ENCODE results near the gene KIF1A.
"Not testable (repeated sequence)": the region's sequence is repeated elsewhere in the genome, so short reads cannot be mapped to it uniquely, and the experiment has no call there.

Gene KIF1A

GRCh38 chr2:240846309-240846708 is 26.3 kb upstream of the KIF1A start:
- not testable (repeated sequence) for DNase-seq

DNA sequence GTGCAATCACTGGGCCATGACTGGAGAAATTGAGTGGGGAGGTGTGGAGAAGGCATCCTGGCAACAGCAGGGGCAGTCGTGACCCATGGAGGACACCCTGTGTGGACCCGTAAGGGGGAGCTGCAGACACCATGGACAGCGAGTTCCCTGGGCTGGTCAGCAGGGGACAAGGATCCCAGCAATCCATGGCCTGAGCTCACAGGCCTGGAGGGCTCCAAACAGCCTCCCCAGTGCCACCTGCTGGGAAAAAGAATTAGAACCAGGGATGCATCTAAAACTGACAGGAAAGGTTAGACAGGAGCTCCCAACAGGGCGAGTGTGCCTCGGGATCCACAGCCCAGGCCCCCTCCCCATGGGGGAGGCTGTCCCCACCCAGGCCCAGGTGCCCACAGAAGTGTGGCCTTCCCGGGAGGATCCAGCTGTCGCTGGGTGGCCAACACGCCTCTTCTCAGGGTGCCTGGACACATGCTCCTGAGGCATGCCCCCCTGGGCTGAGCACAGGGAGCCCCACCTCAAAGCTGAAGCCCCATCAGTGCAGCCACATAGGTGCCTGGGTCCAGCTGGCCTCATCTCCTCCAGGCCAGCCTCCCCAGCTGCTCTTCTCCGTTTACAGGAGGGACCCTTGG is 20.5 kb upstream of the KIF1A start:
- no peak for DNase-seq

DNA sequence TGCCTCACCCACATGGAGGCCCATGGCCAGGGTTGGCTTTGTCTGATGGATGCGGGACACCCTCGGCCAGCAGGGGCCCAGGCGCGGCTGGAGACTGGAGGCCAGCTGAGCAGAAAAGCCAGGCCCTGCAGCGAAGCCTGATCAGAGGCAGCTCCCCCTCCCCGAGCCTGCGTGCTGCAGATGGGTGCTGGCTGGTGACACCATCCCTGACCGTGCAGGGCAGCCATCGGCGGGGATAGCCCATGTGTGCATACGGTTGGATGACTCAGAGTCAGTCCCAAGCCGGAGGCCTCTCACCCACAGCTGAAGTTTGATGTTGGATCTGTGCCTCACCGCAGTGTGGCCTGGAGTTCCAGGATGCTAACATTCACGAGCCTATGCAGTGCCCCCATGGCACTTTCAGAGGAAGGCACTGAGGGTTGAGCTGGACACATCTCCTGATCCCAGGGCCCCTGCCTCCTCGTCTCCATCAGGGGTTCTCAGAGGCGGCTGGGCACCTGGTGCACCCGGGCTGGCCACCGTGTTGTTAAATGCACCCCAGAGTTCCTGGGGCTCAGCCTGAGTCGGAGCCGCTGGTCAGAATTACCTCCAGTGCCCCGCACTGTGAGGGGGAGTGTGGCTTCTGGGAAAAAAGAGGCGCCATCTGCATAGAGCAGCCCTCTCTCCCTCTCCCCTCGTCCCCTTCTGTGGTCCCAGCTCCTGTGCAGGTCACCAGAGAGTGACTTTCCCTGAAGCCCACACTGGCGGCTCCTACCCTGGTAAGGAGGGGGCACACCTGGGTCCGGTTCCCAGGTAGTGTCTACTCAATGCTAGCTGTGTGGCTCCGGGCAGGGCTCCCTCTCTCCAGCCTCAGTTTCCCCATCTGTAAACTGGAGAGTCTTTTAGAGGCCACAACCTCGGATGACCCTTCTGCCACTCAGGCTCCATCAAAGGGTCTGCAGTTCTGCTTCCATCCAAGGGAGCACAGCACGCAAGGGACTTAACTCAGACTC is 19.4 kb upstream of the KIF1A start:
- DNase-seq, result no peak

- DNase-seq, result no peak
Observed at GRCh38 chr2:240837621-240838020, 17.6 kb upstream of the KIF1A start.

DNA sequence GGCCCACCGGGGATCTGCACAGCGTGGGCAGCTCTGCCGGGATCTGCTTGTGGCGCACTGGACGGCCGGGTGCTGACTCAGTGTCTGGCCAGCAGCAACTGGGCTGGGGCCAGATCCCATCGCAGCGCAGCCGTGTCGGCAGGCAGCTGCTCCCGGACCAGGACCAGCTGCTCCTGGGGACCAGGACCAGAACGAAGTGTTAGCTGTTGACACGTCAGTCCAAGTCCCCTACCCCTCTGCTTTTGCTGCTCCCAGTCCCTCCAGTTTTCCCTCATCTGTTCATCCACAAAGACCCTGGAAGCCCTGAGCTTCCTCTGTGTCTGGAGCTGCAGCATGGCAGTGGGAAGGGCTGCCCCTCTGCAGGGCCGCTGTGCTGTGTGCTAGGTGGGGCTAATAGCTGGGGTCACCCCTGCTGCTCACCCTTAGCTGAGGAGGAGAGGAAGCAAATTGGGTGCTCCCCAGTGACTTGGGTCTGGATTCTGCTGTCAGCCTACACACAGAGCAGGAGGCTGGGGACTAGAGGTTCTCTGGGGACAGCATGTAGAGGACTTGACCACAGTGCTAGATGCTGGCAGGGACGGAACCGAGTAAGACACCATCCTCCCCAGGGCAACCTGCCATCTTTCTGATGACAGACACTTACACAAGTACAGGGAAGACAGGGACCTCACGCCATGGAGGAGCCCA is 16.9 kb upstream of the KIF1A start:
- no peak for DNase-seq

DNA sequence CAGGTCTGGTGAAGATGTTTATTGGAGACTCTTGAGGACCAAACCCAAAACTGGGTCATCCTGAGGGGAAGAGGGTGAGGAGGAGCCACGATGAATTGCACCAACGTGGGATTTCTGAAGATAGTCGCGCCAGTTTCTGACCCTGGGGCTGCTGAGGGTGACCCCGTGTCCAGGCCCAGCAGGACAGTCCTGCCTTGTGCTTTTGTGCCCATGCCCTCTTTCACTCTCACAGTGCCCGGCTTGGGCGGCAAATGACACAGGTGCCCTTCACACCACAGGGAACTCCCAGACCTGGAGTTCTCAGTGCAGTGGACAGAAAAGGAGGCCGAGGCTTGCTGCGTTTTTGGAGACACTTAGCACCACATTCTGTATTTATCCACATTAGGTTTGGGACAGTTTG is 15.5 kb upstream of the KIF1A start:
- DNase-seq, result no peak

DNA sequence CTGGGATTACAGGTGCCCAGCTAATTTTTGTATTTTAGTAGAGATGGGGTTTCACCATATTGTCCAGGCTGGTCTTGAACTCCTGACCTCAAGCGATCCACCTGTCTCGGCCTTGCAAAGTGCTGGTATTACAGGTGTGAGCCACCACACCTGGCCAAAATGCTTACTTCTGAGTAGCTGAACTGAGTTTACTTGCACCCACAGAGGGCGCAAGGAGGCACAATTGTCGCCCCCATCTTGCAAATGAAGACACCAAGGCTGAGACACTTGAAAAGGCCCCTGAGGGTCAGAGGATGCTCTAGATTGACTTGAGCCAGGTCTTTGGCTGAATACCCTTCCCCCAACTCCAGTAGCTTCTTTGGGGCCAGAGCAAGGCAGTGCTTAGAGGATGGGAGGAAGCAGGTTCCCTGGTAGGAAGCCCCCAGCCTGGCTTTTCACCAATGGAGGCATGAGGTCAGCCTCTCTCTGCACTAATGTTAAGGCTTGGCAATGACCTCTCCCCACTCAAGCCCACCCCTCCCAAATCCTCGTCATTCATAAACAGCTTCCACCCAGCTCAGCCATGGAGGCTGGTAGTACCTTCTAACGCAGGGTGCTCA is 14.5 kb upstream of the KIF1A start:
- no peak for DNase-seq

GRCh38 chr2:240833724-240834285 is 13.8 kb upstream of the KIF1A start:
- no peak for DNase-seq

DNA sequence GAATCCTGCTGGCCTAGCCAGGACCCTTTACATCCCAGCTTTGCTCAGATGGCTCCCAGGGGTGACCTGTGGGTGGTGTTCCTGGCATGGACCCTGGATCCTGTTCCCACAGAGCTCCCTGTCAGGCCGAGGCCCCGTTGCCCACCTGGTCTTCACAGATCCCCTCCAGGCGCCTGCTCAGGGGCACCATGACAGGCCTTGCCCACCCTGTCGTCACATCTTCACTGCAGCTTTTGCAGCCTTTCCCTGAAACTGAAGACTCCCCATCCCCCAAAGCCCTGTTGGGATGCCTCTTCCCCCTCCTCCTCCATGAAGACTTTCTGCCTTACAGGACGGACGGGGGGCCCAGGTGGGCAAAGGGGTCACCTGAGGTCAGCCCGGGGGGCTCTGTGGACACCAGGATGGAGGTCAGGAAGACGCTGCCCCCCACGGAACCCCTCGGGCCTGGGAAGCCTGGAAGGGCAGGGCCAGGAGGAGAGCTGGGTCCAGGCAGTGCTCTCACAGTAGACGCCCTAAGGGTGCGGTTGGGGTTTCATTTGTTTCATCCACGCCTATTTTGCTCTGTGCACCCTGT is 13.0 kb upstream of the KIF1A start:
- no peak for DNase-seq

GRCh38 chr2:240832205-240832727 is 12.2 kb upstream of the KIF1A start:
- DNase-seq, result peak; percentile 83

DNA sequence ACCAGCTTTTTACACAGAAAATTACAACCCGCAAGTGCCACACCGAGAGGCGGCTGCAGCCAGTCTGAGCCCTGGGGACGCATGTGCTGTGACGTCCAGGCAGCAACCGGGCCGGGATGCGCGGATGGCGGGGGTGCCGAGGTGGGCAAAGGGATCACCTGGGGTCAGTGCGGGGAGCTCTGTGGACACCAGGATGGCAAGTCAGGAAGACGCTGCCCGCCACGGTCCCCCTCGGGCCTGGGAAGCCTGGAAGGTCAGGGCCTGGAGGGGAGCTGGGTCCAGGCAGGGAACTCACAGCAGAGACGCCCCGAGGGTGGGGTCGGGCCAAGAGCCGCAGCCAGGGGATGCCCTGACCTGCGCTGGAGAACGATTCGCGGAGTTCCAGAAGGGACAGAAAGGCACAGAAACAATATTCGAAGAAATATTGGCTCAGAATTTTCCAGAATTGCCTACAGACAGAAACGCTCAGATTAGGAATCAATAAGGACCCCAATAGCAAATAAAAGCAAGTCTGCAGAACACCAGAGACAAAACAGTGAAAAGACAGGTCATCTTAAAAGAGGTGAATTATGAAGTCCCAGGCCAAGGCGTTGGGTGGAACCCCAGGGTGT is 11.7 kb upstream of the KIF1A start:
- DNase-seq, result no peak

DNA sequence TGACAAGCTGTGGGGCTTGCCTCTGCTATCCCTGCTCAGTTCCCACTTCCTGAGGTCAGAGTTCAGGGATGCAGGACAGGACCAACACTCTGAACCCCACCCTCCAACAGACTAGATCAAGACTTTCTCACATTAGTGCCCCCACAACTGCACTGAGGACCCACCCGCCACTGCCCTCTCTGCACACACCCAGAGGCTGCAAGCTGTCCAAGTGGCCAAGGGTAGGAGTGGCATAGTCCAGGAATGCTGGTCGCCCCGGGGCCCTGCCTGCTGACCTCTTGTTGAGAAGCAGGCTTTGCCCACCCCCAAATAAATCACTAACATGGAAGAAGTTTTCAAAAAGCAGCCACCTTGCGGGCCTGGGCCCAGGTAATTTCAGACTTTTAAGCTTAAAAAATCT is 5.5 kb upstream of the KIF1A start:
- DNase-seq, result no peak

GRCh38 chr2:240823449-240824336 is 3.7 kb upstream of the KIF1A start:
- no peak for DNase-seq

- peak; percentile 6 for DNase-seq
Observed at GRCh38 chr2:240822280-240822847, 2.3 kb upstream of the KIF1A start.

GRCh38 chr2:240821429-240821778 is 1.4 kb upstream of the KIF1A start:
- no peak for DNase-seq

GRCh38 chr2:240820607-240821428 is 799 bp upstream of the KIF1A start:
- DNase-seq, result peak; percentile 48

DNA sequence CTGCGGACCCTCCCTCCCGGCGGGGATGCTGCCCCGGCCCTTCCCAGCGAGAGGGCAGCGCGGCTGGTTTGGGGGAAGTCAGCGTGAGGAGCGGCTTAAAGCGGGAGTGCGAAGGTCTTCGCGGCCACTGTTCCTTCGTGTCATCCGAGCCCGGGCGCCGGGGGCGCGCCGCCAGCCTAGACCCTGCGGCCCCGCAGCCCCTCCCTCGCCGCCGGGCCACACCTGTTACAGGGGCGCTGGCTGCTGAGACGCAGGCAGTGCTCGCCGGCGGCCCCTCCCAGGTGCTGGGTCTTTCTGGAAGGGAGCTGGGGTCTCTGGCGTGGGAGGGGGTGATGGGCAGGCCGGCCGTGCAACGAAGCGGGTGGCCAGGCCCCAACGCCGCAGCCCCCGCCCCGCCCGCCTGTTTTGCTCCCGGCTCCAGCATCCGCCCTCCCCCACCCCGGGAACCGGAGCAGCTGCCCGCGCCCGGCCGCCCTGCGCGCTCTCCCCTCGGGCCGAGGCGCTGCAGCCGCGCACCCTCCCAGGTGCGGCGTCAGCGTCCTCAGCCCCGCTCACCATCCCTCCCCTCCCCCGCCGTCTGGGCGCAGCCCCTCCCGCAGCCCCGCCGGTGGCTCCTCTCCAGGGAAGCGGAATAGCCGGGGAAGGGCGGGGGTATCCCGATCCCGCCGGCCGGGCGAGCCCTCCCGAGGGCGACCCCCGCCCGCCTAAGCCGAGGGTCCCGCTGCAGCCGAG is 727 bp downstream of the KIF1A start:
- DNase-seq, result peak; percentile 5

- no peak for DNase-seq
Observed at GRCh38 chr2:240818293-240819125, 1.5 kb downstream of the KIF1A start.
